GM19452 (cell line): ENCODE measurements around the gene HLA-DQA2.
"Not testable (repeated sequence)": the region's sequence is repeated elsewhere in the genome, so short reads cannot be mapped to it uniquely, and the experiment has no call there.

ENCODE experiments used
- ATAC-seq: cut with Tn5 transposase; IDR thresholded peaks from one replicate; pipeline ENCODE4 v1.9.1; 2021; ENCODE audit not compliant: unreplicated experiment

HLA-DQA2 gene

DNA sequence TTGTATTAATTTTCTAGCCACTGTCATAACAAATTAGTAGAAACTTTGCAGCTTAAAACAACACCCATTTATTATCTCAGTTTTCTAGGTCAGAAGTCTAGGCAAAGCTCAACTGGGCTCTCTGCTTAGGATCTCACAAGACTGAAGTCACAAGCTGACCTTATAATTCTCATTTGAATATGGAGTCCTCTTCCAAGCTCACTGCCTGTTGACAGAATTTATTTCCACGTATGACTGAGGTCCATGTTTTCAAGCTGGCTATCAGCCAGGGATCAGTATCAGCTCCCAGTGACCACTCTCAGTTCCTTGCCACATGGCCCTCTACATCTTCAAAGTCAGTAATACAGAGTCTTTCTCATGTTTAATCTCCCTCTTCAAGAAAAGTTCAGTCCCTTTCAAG lies 33.9 kb downstream of the HLA-DQA2 start:
- ATAC-seq, result no peak

GRCh38 chr6:32779036-32779435 lies 37.8 kb downstream of the HLA-DQA2 start:
- no peak for ATAC-seq

GRCh38 chr6:32782923-32783322 lies 41.7 kb downstream of the HLA-DQA2 start:
- ATAC-seq, result not testable (repeated sequence)

- no peak for ATAC-seq
Measured at GRCh38 chr6:32785781-32786533, 44.8 kb downstream of the HLA-DQA2 start.

DNA sequence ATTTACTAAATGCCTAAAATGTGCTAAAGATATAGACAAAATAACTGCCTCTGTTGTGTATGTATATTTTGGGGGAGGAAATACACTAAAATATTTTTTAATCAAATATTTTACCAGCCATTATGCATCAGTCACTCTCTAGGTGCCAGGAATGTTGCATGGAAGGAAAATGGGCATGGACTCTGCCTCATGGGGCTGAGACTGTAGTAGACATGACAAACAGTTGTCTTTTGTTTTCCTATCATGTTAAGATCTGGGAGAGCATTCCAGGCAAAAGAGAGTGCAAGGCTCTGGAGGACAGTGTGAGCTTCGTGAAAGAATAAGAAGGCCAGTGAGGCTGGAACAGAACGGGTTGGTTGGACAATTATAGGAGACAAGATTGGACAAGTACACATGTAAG lies 49.1 kb downstream of the HLA-DQA2 start:
- no peak for ATAC-seq

DNA sequence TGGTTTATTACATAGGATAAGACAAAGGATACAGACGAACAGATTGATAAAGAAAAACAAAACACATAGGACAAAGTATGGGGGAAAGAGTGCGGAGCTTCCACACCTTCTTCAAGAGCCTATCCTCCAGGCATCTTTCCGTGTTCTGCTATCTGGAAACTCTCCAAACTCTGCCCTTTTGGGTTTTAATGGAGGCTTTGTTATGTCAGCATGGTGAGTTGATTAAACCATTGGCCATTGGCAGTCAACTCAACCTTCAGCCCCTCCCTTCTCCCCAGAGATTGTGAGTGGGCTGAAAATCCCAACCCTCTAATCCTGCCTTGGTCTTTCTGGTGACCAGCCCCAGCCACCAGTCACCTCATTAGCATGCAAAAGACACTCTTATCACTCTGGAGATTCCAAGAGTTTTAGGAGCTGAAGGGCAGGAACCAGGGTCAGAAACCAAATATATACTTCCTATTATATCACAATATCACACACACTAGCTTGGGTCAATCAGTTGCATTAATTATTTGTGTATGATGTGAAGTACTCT lies 51.8 kb downstream of the HLA-DQA2 start:
- no peak for ATAC-seq

- ATAC-seq, result no peak
Measured at GRCh38 chr6:32794510-32794909, 53.3 kb downstream of the HLA-DQA2 start.
